ENCODE data around the gene QRICH2. TPM values are rescaled to one million over a fixed set of nuclear protein-coding genes. Genes with fewer than 3 reads are reported as not detected.

The QRICH2 gene
- total RNA-seq, 1 experiment from 2014 or later = 1.5 TPM

GRCh38 chr17:76238847-76239537, 69.1 kb downstream of the QRICH2 start:
- H3K27me3 ChIP-seq (replicated peaks; ENCODE audit: control insufficient read depth, insufficient read depth, low read length) = no peaks in the 10 kb centered on the region
- peak overlapping the region; percentile 53 for H3K4me3 ChIP-seq (ENCODE audit: low read depth, low read length)
- H3K4me1 Mint-ChIP-seq (ENCODE audit: low read depth, unreplicated experiment) = peaks cover 24% of the 10 kb centered on the region
- CTCF ChIA-PET = interaction anchor here (0.6 to 1.4 kb wide), 6 partner anchors 26 to 362 kb away, joined by 3 to 8 read pairs (median 4); no protein-coding TSS in a partner anchor
- no peaks in the 10 kb centered on the region for H3K9me3 Mint-ChIP-seq (ENCODE audit: unreplicated experiment)
- H3K27me3 Mint-ChIP-seq (ENCODE audit: insufficient read depth, unreplicated experiment) = no peaks in the 10 kb centered on the region
- TF ChIP-seq CTCF (IDR thresholded peaks at IDR 0.05; ENCODE audit: insufficient read depth in 1 of 2, low read depth in 1 of 2, low read length in 1 of 2, severe bottlenecking in 1 of 2, unreplicated experiment in 1 of 2) = no peak
- no peaks in the 10 kb centered on the region for H3K9me3 ChIP-seq
- no peaks in the 10 kb centered on the region for H3K36me3 Mint-ChIP-seq (ENCODE audit: insufficient read depth, unreplicated experiment)
- H3K4me3 Mint-ChIP-seq (ENCODE audit: unreplicated experiment) = peak overlapping the region; percentile 92
- no TSS peak for BruUV-seq (replicated peaks)
- POLR2A ChIA-PET = interaction anchor here (0.6 kb wide), 1 partner anchor 109 kb away, joined by 3 read pairs; no protein-coding TSS in a partner anchor
- no peak overlapping the region for H3K27ac Mint-ChIP-seq (ENCODE audit: unreplicated experiment)
- DNase-seq = no peak
- intact Hi-C loops (cut with micrococcal nuclease; ENCODE audit: unreplicated experiment) = no loop called here
- H3K36me3 ChIP-seq (ENCODE audit: control insufficient read depth, insufficient read depth, low read length) = no peaks in the 10 kb centered on the region
- peaks cover 31% of the 10 kb centered on the region for H3K4me1 ChIP-seq

- no peak overlapping the region for H3K4me3 ChIP-seq (ENCODE audit: low read depth, low read length)
- no peaks in the 10 kb centered on the region for H3K27me3 ChIP-seq (replicated peaks; ENCODE audit: control insufficient read depth, insufficient read depth, low read length)
- Mint-ChIP-seq H3K27ac (ENCODE audit: unreplicated experiment) (no peak overlapping the region), H3K4me3 (ENCODE audit: unreplicated experiment) (peak overlapping the region; percentile 14), H3K36me3 (ENCODE audit: insufficient read depth, unreplicated experiment) (no peaks in the 10 kb centered on the region), H3K9me3 (ENCODE audit: unreplicated experiment) (no peaks in the 10 kb centered on the region), H3K27me3 (ENCODE audit: insufficient read depth, unreplicated experiment) (no peaks in the 10 kb centered on the region), H3K4me1 (ENCODE audit: low read depth, unreplicated experiment) (peaks cover 18% of the 10 kb centered on the region)
- peaks cover 29% of the 10 kb centered on the region for H3K4me1 ChIP-seq
- CTCF ChIA-PET = interaction anchor here (0.6 to 1.4 kb wide), 7 partner anchors 22 to 856 kb away, joined by 3 to 8 read pairs (median 4); no protein-coding TSS in a partner anchor
- POLR2A ChIA-PET = no interaction called here
- no peak for TF ChIP-seq CTCF (IDR thresholded peaks at IDR 0.05; ENCODE audit: insufficient read depth in 1 of 2, low read depth in 1 of 2, low read length in 1 of 2, severe bottlenecking in 1 of 2, unreplicated experiment in 1 of 2)
- intact Hi-C loops (cut with micrococcal nuclease; ENCODE audit: unreplicated experiment) = no loop called here
- H3K9me3 ChIP-seq = no peaks in the 10 kb centered on the region
- no peaks in the 10 kb centered on the region for H3K36me3 ChIP-seq (ENCODE audit: control insufficient read depth, insufficient read depth, low read length)
- peak in 1 of 2 experiments; percentile 39 for DNase-seq
- BruUV-seq (replicated peaks) = no TSS peak
Measured at GRCh38 chr17:76237859-76238313, 70.2 kb downstream of the QRICH2 start.

GRCh38 chr17:76236603-76237002, 71.5 kb downstream of the QRICH2 start:
- H3K4me3 Mint-ChIP-seq (ENCODE audit: unreplicated experiment) = no peak overlapping the region
- H3K4me1 Mint-ChIP-seq (ENCODE audit: low read depth, unreplicated experiment) = peaks cover 15% of the 10 kb centered on the region
- no peaks in the 10 kb centered on the region for H3K27me3 ChIP-seq (replicated peaks; ENCODE audit: control insufficient read depth, insufficient read depth, low read length)
- intact Hi-C loops (cut with micrococcal nuclease; ENCODE audit: unreplicated experiment) = no loop called here
- ChIA-PET CTCF (no interaction called here), POLR2A (no interaction called here)
- H3K9me3 Mint-ChIP-seq (ENCODE audit: unreplicated experiment) = no peaks in the 10 kb centered on the region
- peaks cover 18% of the 10 kb centered on the region for H3K4me1 ChIP-seq
- no peak for TF ChIP-seq CTCF (IDR thresholded peaks at IDR 0.05; ENCODE audit: insufficient read depth in 1 of 2, low read depth in 1 of 2, low read length in 1 of 2, severe bottlenecking in 1 of 2, unreplicated experiment in 1 of 2)
- no peak for DNase-seq
- H3K27me3 Mint-ChIP-seq (ENCODE audit: insufficient read depth, unreplicated experiment) = no peaks in the 10 kb centered on the region
- H3K4me3 ChIP-seq (ENCODE audit: low read depth, low read length) = no peak overlapping the region
- no peaks in the 10 kb centered on the region for H3K9me3 ChIP-seq
- BruUV-seq (replicated peaks) = no TSS peak
- no peaks in the 10 kb centered on the region for H3K36me3 Mint-ChIP-seq (ENCODE audit: insufficient read depth, unreplicated experiment)
- H3K36me3 ChIP-seq (ENCODE audit: control insufficient read depth, insufficient read depth, low read length) = no peaks in the 10 kb centered on the region
- H3K27ac Mint-ChIP-seq (ENCODE audit: unreplicated experiment) = no peak overlapping the region

Data from Caco-2 (cell line).